ENCODE data around the gene PZP. TPM values are rescaled to one million over a fixed set of nuclear protein-coding genes. Genes with fewer than 3 reads are reported as not detected.
"Not testable (repeated sequence)": the region's sequence is repeated elsewhere in the genome, so short reads cannot be mapped to it uniquely, and the experiment has no call there.

The PZP gene
- total and polyA plus RNA-seq, 2 of the 8 experiments (the other 6 are each of a cell fraction or from before 2014, with no cell fraction given) = 0.08 TPM; not detected in 1

GRCh38 chr12:9167345-9167744 lies 40.9 kb downstream of the PZP start:
- CTCF ChIA-PET (ENCODE audit: partially characterized antibody) = interaction anchor here (1.4 kb wide), 1 partner anchor 11 kb away, joined by 5 read pairs; no protein-coding TSS in a partner anchor
- H2AK5ac ChIP-seq (ENCODE audit: low read depth, low read length) = not testable (repeated sequence)
- FAIRE-seq = peak; percentile 90

More at GRCh38 chr12:9167345-9167744, 40.9 kb downstream of the PZP start:
- H3K27me3 ChIP-seq (replicated peaks in 1 of 4; ENCODE audit: control insufficient read depth in 3 of 4, extremely low read depth in 1 of 4, insufficient read depth in 3 of 4, low read length in 3 of 4); H3K36me3 ChIP-seq (ENCODE audit: control insufficient read depth in 2 of 4, insufficient read depth in 4 of 4, low read length in 3 of 4); H3K27ac ChIP-seq (ENCODE audit: low read depth, low read length); H3K9me3 ChIP-seq (ENCODE audit: insufficient read depth in 2 of 2, low read depth in 1 of 2, low read length in 1 of 2); H3K23me2 ChIP-seq (ENCODE audit: low read depth, low read length); H4K91ac ChIP-seq (replicated peaks; ENCODE audit: insufficient read length, low read length); H3K14ac ChIP-seq (ENCODE audit: insufficient read length); H2AFZ ChIP-seq (ENCODE audit: low read length); H4K5ac ChIP-seq (ENCODE audit: insufficient read length, low read depth, low read length); H3K18ac ChIP-seq (ENCODE audit: extremely low read depth, low read length); H3K23ac ChIP-seq (ENCODE audit: insufficient read length); H4K8ac ChIP-seq (ENCODE audit: extremely low read depth, insufficient read depth, low read length); H3K4me3 ChIP-seq (ENCODE audit: extremely low read depth in 1 of 4, insufficient read depth in 2 of 4, low read depth in 3 of 4, low read length in 4 of 4); H3K4ac ChIP-seq (replicated peaks; ENCODE audit: insufficient read length, low read depth, low read length); H3K79me2 ChIP-seq (ENCODE audit: control insufficient read depth in 1 of 2, insufficient read depth in 2 of 2, low read length in 2 of 2); H2BK5ac ChIP-seq (ENCODE audit: low read depth, low read length); DNase-seq (ENCODE audit: low read depth in 1 of 2, low spot score in 2 of 2); H3K79me1 ChIP-seq (ENCODE audit: low read depth, low read length); H2BK12ac ChIP-seq (ENCODE audit: low read depth, low read length); H3K56ac ChIP-seq (replicated peaks; ENCODE audit: insufficient read length, low read depth, low read length); H2BK120ac ChIP-seq (replicated peaks; ENCODE audit: low read depth, low read length); H4K20me1 ChIP-seq (replicated peaks in 1 of 2; ENCODE audit: control insufficient read depth in 1 of 2, insufficient read depth in 2 of 2, low read length in 2 of 2); H3K4me1 ChIP-seq (replicated peaks in 1 of 4; ENCODE audit: control insufficient read depth in 3 of 4, insufficient read depth in 4 of 4, low read length in 3 of 4); H3K4me2 ChIP-seq (ENCODE audit: insufficient read depth in 1 of 2, low read depth in 2 of 2, low read length in 2 of 2); H2BK20ac ChIP-seq (ENCODE audit: low read length); H3K9ac ChIP-seq (replicated peaks in 1 of 4; ENCODE audit: extremely low read depth in 1 of 4, low read depth in 3 of 4, low read length in 3 of 4); H2BK15ac ChIP-seq (ENCODE audit: low read length); POLR2A ChIA-PET (ENCODE audit: partially characterized antibody): not testable (repeated sequence)
- WGBS, 2 experiments (ENCODE audit: extremely low coverage in 1 of 2, insufficient coverage in 1 of 2, insufficient read length in 1 of 2, insufficient replicate concordance in 2 of 2, low coverage in 1 of 2, low lambda C conversion rate in 2 of 2, missing lambda C conversion rate in 1 of 2) = 78% methylated on average over 4 of the region's 5 CpGs; no CpG with 5 or more reads in 1 of the 2 experiments
